NCI-H69 (cell line): ENCODE data around the gene SLC27A1.

Experiments used
- DNase-seq: peaks from one replicate; lab custom pipeline; 2025; lab: John Stamatoyannopoulos, UW

SLC27A1 gene

DNA sequence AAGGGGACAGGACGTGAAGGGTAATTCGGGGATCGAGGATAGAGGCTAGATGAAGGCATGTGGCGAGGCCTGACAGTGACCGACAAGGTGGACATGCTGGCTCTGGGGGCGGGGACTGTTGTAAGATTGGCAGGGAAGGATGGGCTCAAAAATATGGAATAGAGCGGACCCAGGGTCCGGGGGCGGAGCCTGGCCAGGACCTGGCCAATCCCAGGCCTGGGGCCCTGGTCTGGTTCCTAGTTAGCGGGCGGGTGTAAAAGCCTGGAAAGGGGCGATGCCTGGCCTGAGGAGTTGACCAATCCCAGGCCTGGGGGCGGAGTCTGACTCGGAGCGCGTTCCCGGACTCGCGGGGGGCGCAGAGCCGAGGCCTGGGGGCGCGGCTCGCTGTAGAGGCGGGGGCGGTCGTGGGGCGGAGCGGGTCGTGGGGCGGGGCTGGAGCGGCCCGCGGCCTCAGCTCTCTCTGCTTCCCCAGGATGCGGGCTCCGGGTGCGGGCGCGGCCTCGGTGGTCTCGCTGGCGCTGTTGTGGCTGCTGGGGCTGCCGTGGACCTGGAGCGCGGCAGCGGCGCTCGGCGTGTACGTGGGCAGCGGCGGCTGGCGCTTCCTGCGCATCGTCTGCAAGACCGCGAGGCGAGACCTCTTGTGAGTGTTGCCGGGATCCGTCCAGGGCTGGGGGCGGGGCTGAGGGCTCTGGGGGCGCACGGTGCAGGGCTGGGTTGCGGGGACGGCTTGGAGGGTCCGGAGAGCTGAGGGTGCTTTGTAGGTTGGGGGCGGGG lies at the start of gene SLC27A1:
Gene SLC27A1, plus strand, starts transcription at position 457 of the 774 bp plus-strand sequence. Its CDS starts 17 bp downstream, at position 474.
- DNase-seq, result peak; percentile 99

DNA sequence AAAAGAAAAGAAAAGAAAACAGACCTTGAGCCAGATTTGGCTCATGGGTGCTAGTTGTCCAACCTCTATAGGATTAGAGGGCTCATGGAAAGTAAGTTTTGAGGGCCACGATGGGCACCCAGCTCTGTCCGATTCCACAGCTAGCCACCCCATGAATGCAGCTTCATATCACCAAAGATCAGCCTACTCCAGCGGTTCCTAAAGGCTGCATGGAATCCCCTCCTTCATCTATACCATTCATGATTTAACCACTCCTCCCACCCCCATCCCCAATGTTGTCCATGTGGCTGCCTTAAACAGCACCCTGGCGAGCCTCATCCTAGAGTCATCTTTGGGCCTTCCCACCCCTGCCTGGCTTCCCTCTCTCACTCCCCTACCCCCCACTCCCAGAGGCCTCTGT lies 48.4 kb upstream of the SLC27A1 start:
- no peak for DNase-seq

DNA sequence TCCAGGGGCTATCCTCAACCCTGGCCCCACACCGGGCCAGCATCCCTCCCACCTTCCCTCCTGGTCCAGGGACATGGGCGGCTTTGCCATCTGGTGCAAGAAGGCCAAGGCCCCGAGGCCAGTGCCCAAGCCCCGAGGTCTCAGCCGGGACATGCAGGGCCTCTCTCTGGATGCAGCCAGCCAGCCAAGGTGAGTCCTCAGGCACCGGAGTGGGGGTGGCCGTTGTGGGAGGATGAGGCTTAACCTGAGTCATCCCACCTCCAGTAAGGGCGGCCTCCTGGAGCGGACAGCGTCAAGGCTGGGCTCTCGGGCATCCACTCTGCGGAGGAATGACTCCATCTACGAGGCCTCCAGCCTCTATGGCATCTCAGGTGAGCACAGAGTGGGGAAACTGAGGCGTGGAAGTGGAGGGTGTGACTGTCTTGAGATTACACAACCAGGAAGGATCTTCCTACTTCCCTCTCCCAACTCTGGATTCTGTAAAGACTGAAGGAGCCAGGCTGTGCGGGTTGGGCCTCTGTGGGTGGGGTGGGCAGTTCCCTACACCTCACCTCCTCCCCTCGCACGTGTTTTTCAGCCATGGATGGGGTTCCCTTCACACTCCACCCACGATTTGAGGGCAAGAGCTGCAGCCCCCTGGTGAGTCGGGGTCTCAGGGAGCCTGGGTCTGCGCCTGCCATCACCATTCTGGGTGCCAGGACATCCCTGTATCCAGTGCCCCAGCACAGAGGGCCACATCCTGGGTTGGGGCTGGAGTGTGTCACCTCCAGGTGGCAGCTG lies 46.7 kb upstream of the SLC27A1 start:
- no peak for DNase-seq

DNA sequence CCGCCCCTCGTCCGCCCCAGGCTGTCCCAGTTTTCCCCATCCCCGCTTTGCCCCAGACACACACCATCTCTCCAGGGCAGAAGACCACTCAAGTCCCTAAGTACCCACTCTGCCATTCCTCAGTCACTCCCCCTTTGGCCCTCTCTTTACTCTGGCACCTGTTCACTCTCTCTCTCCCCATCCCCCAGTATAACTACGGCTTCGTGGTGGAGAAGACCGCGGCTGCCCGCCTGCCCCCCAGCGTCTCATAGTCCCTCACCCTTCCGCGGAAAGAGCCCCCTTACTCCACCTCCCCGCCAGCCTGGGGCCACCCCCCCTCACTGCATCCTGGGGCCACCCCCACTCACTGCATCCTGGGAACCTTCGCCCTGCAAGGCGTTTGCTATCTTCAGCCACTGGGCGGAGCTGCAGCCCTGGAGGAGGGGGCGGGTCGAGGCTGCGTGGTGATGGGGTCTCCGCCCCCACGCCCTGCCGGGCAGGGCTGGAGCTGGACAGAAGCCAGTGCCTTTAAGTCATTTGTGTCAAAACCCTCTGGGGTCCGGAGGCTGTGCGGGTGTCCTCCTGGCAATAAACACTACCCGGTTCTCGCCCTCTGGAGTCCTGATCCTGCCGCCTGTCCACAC lies 45.5 kb upstream of the SLC27A1 start:
- DNase-seq, result peak; percentile 88

- DNase-seq, result no peak
These were observed 40.6 kb upstream of the SLC27A1 start for GRCh38 chr19:17429641-17430113.

GRCh38 chr19:17431417-17431816 lies 38.9 kb upstream of the SLC27A1 start:
- no peak for DNase-seq

- DNase-seq, result no peak
These were observed 35.1 kb upstream of the SLC27A1 start for GRCh38 chr19:17435218-17435617.

- no peak for DNase-seq
These were observed 34.0 kb upstream of the SLC27A1 start for GRCh38 chr19:17436094-17436873.

- no peak for DNase-seq
These were observed 33.5 kb upstream of the SLC27A1 start for GRCh38 chr19:17436874-17437267.

- DNase-seq, result peak; percentile 43
These were observed 28.9 kb upstream of the SLC27A1 start for GRCh38 chr19:17441241-17442021.

DNA sequence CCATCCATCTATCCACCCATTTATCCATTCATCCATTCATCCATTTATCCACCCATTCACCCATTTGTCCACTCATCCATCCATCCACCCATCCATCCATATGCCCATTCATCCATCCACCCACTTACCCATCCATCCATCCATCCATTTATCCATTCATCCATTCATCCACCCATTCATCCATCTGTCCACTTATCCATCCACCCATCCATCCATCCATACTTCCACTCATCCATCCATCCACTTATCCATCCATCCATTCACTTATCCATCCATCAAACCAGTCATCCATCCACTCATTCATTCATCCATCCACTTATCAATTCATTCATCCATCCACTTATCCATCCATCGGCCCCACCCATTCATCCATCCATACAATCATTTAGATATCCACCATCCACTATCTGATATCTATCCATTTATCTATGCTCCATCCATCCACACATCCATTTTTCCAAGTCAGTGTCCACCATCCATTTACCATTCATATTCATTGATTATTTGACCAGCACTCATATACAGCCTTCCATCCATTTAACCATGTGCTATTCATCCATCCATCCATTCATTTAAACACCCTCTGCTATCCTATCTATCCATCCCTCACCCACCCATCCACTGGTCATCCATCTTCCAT lies 24.7 kb upstream of the SLC27A1 start:
- DNase-seq, result no peak

- DNase-seq, result no peak
These were observed 22.6 kb upstream of the SLC27A1 start for GRCh38 chr19:17447704-17448130.

DNA sequence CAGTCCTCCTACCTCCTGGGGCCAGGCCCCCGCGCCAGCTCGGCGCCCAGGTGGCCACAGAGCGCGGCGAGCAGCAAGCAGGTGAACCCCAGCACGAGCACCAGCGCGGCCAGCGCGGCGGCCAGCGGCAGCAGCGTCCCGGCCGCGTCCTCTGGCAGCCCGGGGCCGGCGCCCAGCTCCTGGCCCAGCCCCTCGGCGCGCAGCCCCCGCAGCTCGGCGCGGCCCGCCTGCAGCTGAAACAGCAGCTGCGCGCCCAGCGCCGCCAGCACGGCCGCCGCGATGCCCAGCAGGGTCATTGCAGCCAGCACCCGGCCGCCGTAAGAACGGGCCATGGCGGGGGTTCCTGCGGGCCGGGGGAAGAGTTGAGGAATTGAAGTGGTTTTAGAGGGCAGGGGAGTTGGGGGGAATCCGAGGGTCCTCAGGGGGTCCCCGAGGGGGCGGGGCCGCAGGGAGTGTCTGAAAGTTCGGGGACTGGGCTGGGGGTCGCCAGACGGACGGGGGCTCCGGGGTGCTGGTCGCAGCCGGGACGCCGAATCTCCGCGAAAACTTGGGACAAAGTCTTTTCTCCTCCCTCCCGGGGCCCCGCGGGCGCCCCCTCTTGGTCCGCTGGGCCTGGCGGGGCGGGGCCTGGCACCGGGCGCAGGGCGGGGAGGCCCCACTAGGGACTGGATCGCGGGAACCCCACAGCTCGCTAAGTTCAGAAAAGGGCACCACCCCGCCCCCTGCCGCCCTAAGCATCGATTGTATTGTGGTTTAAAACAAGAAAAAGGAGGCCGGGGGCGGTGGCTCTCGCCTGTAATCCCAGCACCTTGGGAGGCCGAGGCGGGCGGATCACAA lies 22.0 kb upstream of the SLC27A1 start, which contains the start of gene TMEM221:
Gene TMEM221, minus strand, starts transcription at position 538 of the 837 bp plus-strand sequence. Its CDS starts 206 bp downstream, at position 332.
- peak; percentile 40 for DNase-seq

DNA sequence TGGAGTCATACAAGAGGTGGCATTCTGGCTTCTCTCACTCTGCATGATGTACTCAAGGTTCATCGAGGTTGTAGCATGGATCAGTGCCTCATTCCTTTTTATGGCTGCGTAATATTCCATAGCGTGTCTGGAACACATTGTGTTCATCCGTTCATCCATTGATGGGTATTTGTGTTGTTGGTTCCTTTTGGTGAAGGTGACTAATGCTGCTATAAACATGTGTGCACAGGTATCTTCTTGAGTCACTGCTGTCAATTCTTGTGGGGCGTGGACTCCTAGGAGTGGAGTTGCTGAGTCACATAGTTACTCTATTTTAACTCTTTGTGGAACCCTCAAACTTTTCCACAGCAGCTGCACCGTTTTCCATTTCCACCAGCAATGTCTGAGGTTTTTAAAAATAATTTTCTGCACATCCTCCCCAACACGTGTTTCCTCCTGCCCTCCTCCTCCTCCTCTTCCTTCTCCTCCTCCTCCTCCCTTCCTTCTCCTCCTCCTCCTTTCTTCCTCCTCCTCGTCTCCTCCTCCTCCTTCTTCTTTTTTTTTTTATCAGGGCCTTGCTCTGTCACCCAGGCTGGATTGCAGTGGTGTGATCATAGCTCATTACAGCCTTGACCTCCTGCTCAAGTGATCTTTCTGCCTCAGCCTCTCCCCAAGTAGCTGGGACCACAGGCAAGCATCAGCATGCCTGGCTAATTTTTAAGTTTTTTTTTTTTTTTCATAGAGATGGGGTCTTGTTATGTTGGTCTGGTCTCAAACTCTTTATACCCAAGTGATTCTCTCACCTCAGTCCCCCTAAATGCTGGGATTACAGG lies 19.9 kb upstream of the SLC27A1 start:
- no peak for DNase-seq

DNA sequence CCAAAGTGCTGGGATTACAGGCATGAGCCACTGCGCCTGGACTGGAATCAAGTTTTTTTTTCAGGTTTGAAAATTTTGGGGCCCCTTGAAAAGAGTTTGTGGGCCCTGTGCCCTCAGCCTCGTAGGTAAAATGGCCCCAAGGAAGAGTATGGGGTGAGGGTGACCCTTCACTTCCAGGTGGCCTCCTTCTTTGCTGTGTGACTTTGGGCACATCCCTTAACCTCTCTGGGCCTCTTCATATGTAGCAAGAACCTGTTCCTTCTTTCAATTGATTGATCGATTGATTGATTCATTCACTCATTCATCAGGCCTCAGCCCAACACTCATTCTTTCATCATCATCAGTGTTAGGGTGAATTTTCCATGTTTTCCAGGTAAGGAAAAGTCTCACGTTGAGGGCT lies 18.5 kb upstream of the SLC27A1 start:
- DNase-seq, result no peak

- peak; percentile 52 for DNase-seq
These were observed 15.7 kb upstream of the SLC27A1 start for GRCh38 chr19:17454576-17455071.

GRCh38 chr19:17455308-17456123 lies 14.8 kb upstream of the SLC27A1 start:
- peak; percentile 29 for DNase-seq
